Lung (tissue), 12 donors: ENCODE results near the gene LGR4. TPM values are rescaled to one million over a fixed set of nuclear protein-coding genes. Genes with fewer than 3 reads are reported as not detected.

Experiments used
- ATAC-seq: fragments of 200-7000 bp; cut with Tn5 transposase; one replicate; pipeline ENCODE4 v1.9.1; 2020; ENCODE audit warnings: moderate number of reproducible peaks; ENCODE audit not compliant: insufficient read depth, low FRiP score
- DNase-seq, 3 donors: peaks; one replicate each; pipeline ENCODE4 v3.0.0-alpha.2; 2013 to 2017
- H3K27ac ChIP-seq, 2 donors: one replicate each; pipeline ENCODE4 v1.5.1; 2013; ENCODE audit warnings: mild to moderate bottlenecking in 2 of 2, moderate library complexity in 2 of 2, control low read depth in 1 of 2, inconsistent platforms in 1 of 2, low read depth in 1 of 2, low read length in 1 of 2
- H3K27me3 ChIP-seq, 3 donors: one replicate each; pipeline ENCODE4 v1.5.1; 2013; ENCODE audit warnings: low read length in 2 of 3; ENCODE audit not compliant: control insufficient read depth in 3 of 3, insufficient read depth in 3 of 3
- H3K36me3 ChIP-seq, 4 donors: one replicate each; pipeline ENCODE4 v1.5.1; 2013; ENCODE audit warnings: low read length in 4 of 4, mild to moderate bottlenecking in 1 of 4, moderate library complexity in 1 of 4; ENCODE audit not compliant: control insufficient read depth in 4 of 4, insufficient read depth in 4 of 4
- H3K4me1 ChIP-seq, 5 donors: one replicate each; pipeline ENCODE4 v1.5.1; 2013; ENCODE audit warnings: low read length in 5 of 5, mild to moderate bottlenecking in 2 of 5, moderate library complexity in 1 of 5; ENCODE audit not compliant: control insufficient read depth in 5 of 5, insufficient read depth in 5 of 5
- H3K4me3 ChIP-seq: one replicate; pipeline ENCODE4 v1.5.1; 2013; ENCODE audit warnings: mild to moderate bottlenecking, control low read depth, moderate library complexity
- H3K9ac ChIP-seq, 2 donors: one replicate each; pipeline ENCODE4 v1.5.1; 2013; ENCODE audit warnings: low read length in 2 of 2, control low read depth in 1 of 2; ENCODE audit not compliant: insufficient read depth in 1 of 2
- H3K9me3 ChIP-seq, 4 donors: one replicate each; pipeline ENCODE4 v1.5.1; 2013; ENCODE audit warnings: low read length in 3 of 4, mild to moderate bottlenecking in 1 of 4, moderate library complexity in 1 of 4; ENCODE audit not compliant: control insufficient read depth in 4 of 4, insufficient read depth in 3 of 4
- CTCF ChIP-seq: IDR thresholded peaks from 2 replicates; pipeline ENCODE4 v1.5.1; 2012; ENCODE audit warnings: mild to moderate bottlenecking; ENCODE audit errors: control extremely low read depth, extremely low read depth
- WGBS, 2 donors: extraction: QIAGEN DNeasy Blood & Tissue Kit; methylation state at CpG; one replicate each; pipeline ENCODE4 v1.1.7; 2013; 5-methylcytosine and 5-hydroxymethylcytosine counted together
- polyA plus RNA-seq, 2 donors: library from polyadenylated mRNA; stranded (reverse); fragments of 200-250 nt; gene quantifications; one replicate each; pipeline ENCODE4 v1.2.1, GENCODE V29; 2013
- total RNA-seq, 2 donors: library from RNA; depleted of rRNA in 1 of 2; stranded (reverse); fragments of >200 nt in 1 of 2; gene quantifications; one replicate each; pipeline ENCODE4 v1.2.1, GENCODE V29; 2014 to 2021
- donor health status: control.
- donor health status: control.
- donor health status: Bipolar disorder and iron deficiency.
- donor health status: healthy.
- donor health status: DM: yes; HTN: yes; CAD: no.

Gene LGR4
- total and polyA plus RNA-seq, 4 donors, result 2.2 to 29.2 (median 3.7) TPM

- Histone ChIP-seq H3K4me1 (peaks cover 2 to 32% (median 7%) of the 10 kb centered on the region in 5 donors), H3K4me3 (no peak overlapping the region), H3K27ac (no peak overlapping the region), H3K9ac (no peak overlapping the region), H3K36me3 (no peaks in the 10 kb centered on the region), H3K9me3 (no peaks in the 10 kb centered on the region), H3K27me3 (peaks cover 0 to 5% (median 0%) of the 10 kb centered on the region in 3 donors)
- no peak for TF ChIP-seq CTCF
- ATAC-seq (no peak), DNase-seq (no peak)
- WGBS, 2 donors, result 81 to 88% methylated on average over 2 of the region's 2 CpGs
Observed at GRCh38 chr11:27433742-27434141, 38.8 kb downstream of the LGR4 start.

- H3K4me1 ChIP-seq, result peaks cover 0 to 36% (median 3%) of the 10 kb centered on the region in 5 donors
- no peak overlapping the region for H3K4me3 ChIP-seq
- no peak overlapping the region for H3K9ac ChIP-seq
- H3K9me3 ChIP-seq, result no peaks in the 10 kb centered on the region
- ATAC-seq (no peak), DNase-seq (no peak)
- no peak overlapping the region for H3K27ac ChIP-seq
- peaks cover 0 to 6% (median 0%) of the 10 kb centered on the region in 3 donors for H3K27me3 ChIP-seq
- H3K36me3 ChIP-seq, result no peaks in the 10 kb centered on the region
- no peak for TF ChIP-seq CTCF
- WGBS, 2 donors, result 71 to 82% methylated on average over 2 of the region's 2 CpGs
Observed at GRCh38 chr11:27431808-27432207, 40.8 kb downstream of the LGR4 start.

GRCh38 chr11:27429761-27430393, 42.7 kb downstream of the LGR4 start:
- 56 to 72% methylated on average over 5 of the region's 5 CpGs for WGBS, 2 donors
- DNase-seq (no peak), ATAC-seq (no peak)
- TF ChIP-seq CTCF, result no peak
- H3K27me3 ChIP-seq, result peaks cover 0 to 9% (median 0%) of the 10 kb centered on the region in 3 donors
- no peaks in the 10 kb centered on the region for H3K9me3 ChIP-seq
- H3K27ac ChIP-seq, result no peak overlapping the region
- peaks cover 0 to 36% (median 0%) of the 10 kb centered on the region in 5 donors for H3K4me1 ChIP-seq
- no peaks in the 10 kb centered on the region for H3K36me3 ChIP-seq
- no peak overlapping the region for H3K9ac ChIP-seq
- H3K4me3 ChIP-seq, result no peak overlapping the region
